ENCODE data around the gene HECW1.

HECW1 gene

GRCh38 chr7:43570688-43571365 is 458.4 kb downstream of the HECW1 start:
- TF ChIP-seq TEAD4 (IDR thresholded peaks at IDR 0.05) (no peak), CEBPB (IDR thresholded peaks at IDR 0.05) (no peak), MAX (IDR thresholded peaks at IDR 0.05) (no peak), REST (IDR thresholded peaks at IDR 0.05; ENCODE audit: low read depth) (no peak), YY1 (IDR thresholded peaks at IDR 0.05; ENCODE audit: low read depth) (no peak), EP300 (IDR thresholded peaks at IDR 0.05; ENCODE audit: borderline replicate concordance) (no peak)

GRCh38 chr7:43572516-43573049 is 460.1 kb downstream of the HECW1 start:
- no peak for TF ChIP-seq TEAD4 (IDR thresholded peaks at IDR 0.05)
- TF ChIP-seq CREB1 (IDR thresholded peaks at IDR 0.05; ENCODE audit: low read depth): no peak
- TF ChIP-seq EP300 (IDR thresholded peaks at IDR 0.05; ENCODE audit: borderline replicate concordance): no peak
- no peak for TF ChIP-seq ZBTB7A (IDR thresholded peaks at IDR 0.05; ENCODE audit: low read depth)
- TF ChIP-seq EGR1 (IDR thresholded peaks at IDR 0.05): no peak
- no peak for TF ChIP-seq TAF1 (IDR thresholded peaks at IDR 0.05; ENCODE audit: low read depth)

GRCh38 chr7:43575506-43575905 is 463.1 kb downstream of the HECW1 start:
- TF ChIP-seq RAD21 (IDR thresholded peaks at IDR 0.05; ENCODE audit: low read depth) (no peak), REST (IDR thresholded peaks at IDR 0.05; ENCODE audit: low read depth) (no peak), TAF1 (IDR thresholded peaks at IDR 0.05; ENCODE audit: low read depth) (no peak)

GRCh38 chr7:43576241-43576640 is 463.8 kb downstream of the HECW1 start:
- no peak for TF ChIP-seq FOXM1 (IDR thresholded peaks at IDR 0.05; ENCODE audit: borderline replicate concordance, low read depth)
- TF ChIP-seq RAD21 (IDR thresholded peaks at IDR 0.05; ENCODE audit: low read depth): no peak
- TF ChIP-seq TEAD4 (IDR thresholded peaks at IDR 0.05): no peak
- no peak for TF ChIP-seq EGR1 (IDR thresholded peaks at IDR 0.05)
- TF ChIP-seq YY1 (IDR thresholded peaks at IDR 0.05; ENCODE audit: low read depth): no peak
- no peak for TF ChIP-seq REST (IDR thresholded peaks at IDR 0.05; ENCODE audit: low read depth)
- no peak for TF ChIP-seq USF1 (IDR thresholded peaks at IDR 0.05)
- no peak for TF ChIP-seq NFIC (IDR thresholded peaks at IDR 0.05)
- TF ChIP-seq MAX (IDR thresholded peaks at IDR 0.05): no peak
- no peak for TF ChIP-seq EP300 (IDR thresholded peaks at IDR 0.05; ENCODE audit: borderline replicate concordance)
- TF ChIP-seq CEBPB (IDR thresholded peaks at IDR 0.05): no peak
- TF ChIP-seq TAF1 (IDR thresholded peaks at IDR 0.05; ENCODE audit: low read depth): no peak
- no peak for TF ChIP-seq CREB1 (IDR thresholded peaks at IDR 0.05; ENCODE audit: low read depth)
- no peak for TF ChIP-seq TCF12 (IDR thresholded peaks at IDR 0.05; ENCODE audit: low read depth)
- no peak for TF ChIP-seq ZBTB7A (IDR thresholded peaks at IDR 0.05; ENCODE audit: low read depth)

GRCh38 chr7:43577485-43577951 is 465.1 kb downstream of the HECW1 start:
- TF ChIP-seq MAX (IDR thresholded peaks at IDR 0.05): no peak
- TF ChIP-seq EGR1 (IDR thresholded peaks at IDR 0.05): no peak
- no peak for TF ChIP-seq FOXM1 (IDR thresholded peaks at IDR 0.05; ENCODE audit: borderline replicate concordance, low read depth)
- TF ChIP-seq YY1 (IDR thresholded peaks at IDR 0.05; ENCODE audit: low read depth): no peak
- no peak for TF ChIP-seq CREB1 (IDR thresholded peaks at IDR 0.05; ENCODE audit: low read depth)
- TF ChIP-seq EP300 (IDR thresholded peaks at IDR 0.05; ENCODE audit: borderline replicate concordance): no peak
- no peak for TF ChIP-seq REST (IDR thresholded peaks at IDR 0.05; ENCODE audit: low read depth)
- TF ChIP-seq ZBTB7A (IDR thresholded peaks at IDR 0.05; ENCODE audit: low read depth): no peak
- no peak for TF ChIP-seq CEBPB (IDR thresholded peaks at IDR 0.05)
- TF ChIP-seq TEAD4 (IDR thresholded peaks at IDR 0.05): no peak
- no peak for TF ChIP-seq RAD21 (IDR thresholded peaks at IDR 0.05; ENCODE audit: low read depth)
- no peak for TF ChIP-seq TCF12 (IDR thresholded peaks at IDR 0.05; ENCODE audit: low read depth)
- no peak for TF ChIP-seq TAF1 (IDR thresholded peaks at IDR 0.05; ENCODE audit: low read depth)
- TF ChIP-seq USF1 (IDR thresholded peaks at IDR 0.05): no peak
- TF ChIP-seq NFIC (IDR thresholded peaks at IDR 0.05): no peak
